AG04450 (cell line): ENCODE measurements around the gene TRIM29. TPM values are rescaled to one million over a fixed set of nuclear protein-coding genes. Genes with fewer than 3 reads are reported as not detected.

Experiments
- CTCF ChIA-PET: fragments of 300-600, 350-600 bp; formaldehyde crosslinking; extraction: SDS; loops from one replicate; lab custom pipeline; 2022; ENCODE audit warnings: antibody characterized with exemption, inconsistent platforms; lab: Charles Lee
- POLR2A ChIA-PET: fragments of 350-600 bp; formaldehyde crosslinking; extraction: SDS; loops from one replicate; lab custom pipeline; 2021; ENCODE audit warnings: antibody characterized with exemption, inconsistent platforms; lab: Yijun Ruan, JAX
- DNase-seq: peaks from one replicate; pipeline ENCODE4 v3.0.0-alpha.2; 2011; ENCODE audit warnings: low read depth, low spot score
- H3K27ac ChIP-seq: one replicate; pipeline ENCODE4 v1.5.1; 2012; ENCODE audit warnings: low read depth, low read length, control low read depth
- H3K27me3 ChIP-seq: one replicate; pipeline ENCODE4 v1.6.0; 2012; ENCODE audit warnings: low read length; ENCODE audit not compliant: control insufficient read depth, insufficient read depth
- H3K4me3 ChIP-seq: 2 replicates; pipeline ENCODE4 v1.5.1; 2011; ENCODE audit warnings: mild to moderate bottlenecking, low read depth, low read length, control low read depth
- H3K9me3 ChIP-seq: 2 replicates; pipeline ENCODE4 v1.5.1; 2012; ENCODE audit warnings: low read length; ENCODE audit not compliant: control insufficient read depth, insufficient read depth
- CTCF ChIP-seq: IDR thresholded peaks from 2 replicates; pipeline ENCODE4 v1.5.1; 2011; ENCODE audit warnings: low read depth, low read length, control low read depth, inconsistent platforms
- polyA plus RNA-seq: library from polyadenylated mRNA; depleted of rRNA; stranded (reverse); fragments of >200 nt; gene quantifications from 2 replicates; pipeline ENCODE4 v1.2.3, GENCODE V29; 2011; rRNA removed

TRIM29 gene
- polyA plus RNA-seq, 1 experiment: 0.07 TPM

GRCh38 chr11:120063686-120064340 is 74.1 kb downstream of the TRIM29 start:
- Histone ChIP-seq H3K4me3 (no peak overlapping the region), H3K27me3 (peaks cover 26% of the 10 kb centered on the region), H3K9me3 (no peaks in the 10 kb centered on the region), H3K27ac (no peak overlapping the region)
- TF ChIP-seq CTCF: no peak
- DNase-seq: no peak
- POLR2A ChIA-PET: no interaction called here
- CTCF ChIA-PET: no interaction called here

- H3K9me3 ChIP-seq: no peaks in the 10 kb centered on the region
- POLR2A ChIA-PET: no interaction called here
- TF ChIP-seq CTCF: no peak
- no peak for DNase-seq
- CTCF ChIA-PET: interaction anchor here (0.6 kb wide), 1 partner anchor 571 kb away, joined by 3 read pairs; no protein-coding TSS in a partner anchor
- no peak overlapping the region for H3K27ac ChIP-seq
- peaks cover 33% of the 10 kb centered on the region for H3K27me3 ChIP-seq
- no peak overlapping the region for H3K4me3 ChIP-seq
Observed at GRCh38 chr11:120062561-120062930, 75.4 kb downstream of the TRIM29 start.

GRCh38 chr11:120061761-120062560 is 76.0 kb downstream of the TRIM29 start:
- DNase-seq: no peak
- no peak for TF ChIP-seq CTCF
- no peak overlapping the region for H3K27ac ChIP-seq
- peaks cover 33% of the 10 kb centered on the region for H3K27me3 ChIP-seq
- CTCF ChIA-PET: interaction anchor here (0.6 kb wide), 1 partner anchor 571 kb away, joined by 3 read pairs; no protein-coding TSS in a partner anchor
- no peaks in the 10 kb centered on the region for H3K9me3 ChIP-seq
- no peak overlapping the region for H3K4me3 ChIP-seq
- POLR2A ChIA-PET: no interaction called here

Other genes with a start within 250 kb of the TRIM29 start
- gene OAF, start 72.9 kb upstream of the TRIM29 start, polyA plus RNA-seq: 26.6 and 37.0 TPM in 2 replicates
- 0.05 TPM in 1 of 2 replicates, not detected in the other for gene POU2F3, start 102.0 kb upstream of the TRIM29 start, polyA plus RNA-seq
- 13.6 and 14.9 TPM in 2 replicates for gene TLCD5, start 187.2 kb upstream of the TRIM29 start, polyA plus RNA-seq
- gene ARHGEF12, start 198.3 kb upstream of the TRIM29 start, polyA plus RNA-seq: 62.7 and 64.8 TPM in 2 replicates